ENCODE data around the gene ZNF687.

The ZNF687 gene

DNA sequence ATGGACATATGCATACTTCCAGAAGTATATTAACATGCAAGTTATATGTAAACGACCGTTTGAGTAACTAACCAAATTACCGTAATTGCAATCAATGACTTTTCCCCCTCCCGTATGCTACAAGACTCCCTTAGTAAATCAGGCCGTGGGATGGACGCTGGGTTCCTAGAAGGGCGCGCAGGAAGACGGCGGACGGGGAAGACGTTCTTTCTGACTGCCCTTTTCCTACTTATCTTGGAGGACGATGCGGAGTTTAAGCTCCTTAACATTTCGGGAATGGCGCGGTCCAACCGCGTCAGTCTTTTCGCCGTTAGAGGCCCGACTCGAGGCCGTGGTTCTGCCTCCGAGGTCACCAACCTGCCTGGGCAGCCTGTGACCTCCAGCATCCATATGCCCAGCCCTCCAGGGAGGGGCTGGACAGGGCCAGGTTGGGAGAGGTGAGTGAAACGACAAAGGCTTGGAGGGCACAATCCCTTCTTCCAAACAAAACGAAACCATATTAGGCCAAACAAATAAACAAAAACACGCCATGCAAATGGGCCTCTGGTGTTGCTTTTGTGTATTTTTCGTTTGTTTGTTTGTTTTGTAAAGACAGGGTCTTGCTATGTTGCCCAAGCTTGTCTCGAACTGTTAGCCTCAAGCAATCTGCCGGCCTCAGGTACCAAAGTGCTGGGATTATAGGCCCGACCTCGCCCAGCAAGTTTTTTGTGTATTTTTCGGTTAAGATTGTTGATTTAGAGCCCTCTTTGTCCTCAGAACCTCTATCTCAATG, 46.0 kb downstream of the ZNF687 start:
- ATAC-seq (ENCODE audit: insufficient read depth, low read depth) (peak; percentile 5; the same call in 1 of the 3 replicates), DNase-seq (no peak)
- H3K27ac ChIP-seq (ENCODE audit: low read length) = peak overlapping the region; percentile 89
- H3K27me3 ChIP-seq (ENCODE audit: insufficient read depth, low read length, poor library complexity) = no peaks in the 10 kb centered on the region
- TF ChIP-seq EZH2 (IDR thresholded peaks at IDR 0.05; ENCODE audit: borderline replicate concordance, low read depth, low read length, severe bottlenecking) = no peak
- TF ChIP-seq, protein P1, sequence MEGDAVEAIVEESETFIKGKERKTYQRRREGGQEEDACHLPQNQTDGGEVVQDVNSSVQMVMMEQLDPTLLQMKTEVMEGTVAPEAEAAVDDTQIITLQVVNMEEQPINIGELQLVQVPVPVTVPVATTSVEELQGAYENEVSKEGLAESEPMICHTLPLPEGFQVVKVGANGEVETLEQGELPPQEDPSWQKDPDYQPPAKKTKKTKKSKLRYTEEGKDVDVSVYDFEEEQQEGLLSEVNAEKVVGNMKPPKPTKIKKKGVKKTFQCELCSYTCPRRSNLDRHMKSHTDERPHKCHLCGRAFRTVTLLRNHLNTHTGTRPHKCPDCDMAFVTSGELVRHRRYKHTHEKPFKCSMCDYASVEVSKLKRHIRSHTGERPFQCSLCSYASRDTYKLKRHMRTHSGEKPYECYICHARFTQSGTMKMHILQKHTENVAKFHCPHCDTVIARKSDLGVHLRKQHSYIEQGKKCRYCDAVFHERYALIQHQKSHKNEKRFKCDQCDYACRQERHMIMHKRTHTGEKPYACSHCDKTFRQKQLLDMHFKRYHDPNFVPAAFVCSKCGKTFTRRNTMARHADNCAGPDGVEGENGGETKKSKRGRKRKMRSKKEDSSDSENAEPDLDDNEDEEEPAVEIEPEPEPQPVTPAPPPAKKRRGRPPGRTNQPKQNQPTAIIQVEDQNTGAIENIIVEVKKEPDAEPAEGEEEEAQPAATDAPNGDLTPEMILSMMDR (IDR thresholded peaks at IDR 0.05; ENCODE audit: borderline replicate concordance, extremely low read depth, low read length, poor library complexity, severe bottlenecking) = no peak
- H3K9ac ChIP-seq (ENCODE audit: low read depth, low read length) = peak overlapping the region; percentile 78
- H3K4me3 ChIP-seq (ENCODE audit: low read depth in 1 of 2, low read length in 2 of 2) = peak overlapping the region; percentile 55 to 66; a peak in 3 of 4 replicates
- H3K79me2 ChIP-seq (ENCODE audit: insufficient read depth, low read length) = peaks cover 31% of the 10 kb centered on the region
- peaks cover 27% of the 10 kb centered on the region for H3K4me1 ChIP-seq (ENCODE audit: insufficient read depth, low read length)
- H3K36me3 ChIP-seq (ENCODE audit: insufficient read depth, low read length) = peaks cover 22% of the 10 kb centered on the region
- H4K20me1 ChIP-seq (ENCODE audit: insufficient read depth, low read length) = peaks cover 6% of the 10 kb centered on the region; the same call in 1 of the 2 replicates
- H3K9me3 ChIP-seq (ENCODE audit: insufficient read depth, low read length, severe bottlenecking) = no peaks in the 10 kb centered on the region
- peak overlapping the region; percentile 86 for H2AFZ ChIP-seq (ENCODE audit: low read depth, low read length)
- H3K4me2 ChIP-seq (ENCODE audit: insufficient read depth, low read length) = peak overlapping the region; percentile 88

DNA sequence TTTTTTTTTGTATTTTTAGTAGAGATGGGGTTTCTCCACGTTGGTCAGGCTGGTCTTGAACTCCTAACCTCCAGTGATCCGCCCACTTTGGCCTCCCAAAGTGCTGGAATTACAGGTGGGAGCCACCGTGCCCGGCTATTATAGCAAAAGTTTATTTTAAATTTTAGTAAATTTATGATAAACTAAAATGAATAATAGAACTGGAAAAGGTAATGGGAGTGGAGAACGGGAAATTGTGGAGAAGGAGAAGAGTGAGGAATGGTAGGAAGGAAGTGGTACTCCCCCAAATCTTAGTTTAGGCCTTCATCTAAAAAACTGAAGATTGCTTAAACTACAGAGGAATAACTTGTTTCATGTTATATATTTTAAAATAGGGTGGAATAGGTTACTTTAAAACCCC, 52.7 kb downstream of the ZNF687 start:
- Histone ChIP-seq H3K9me3 (ENCODE audit: insufficient read depth, low read length, severe bottlenecking) (no peaks in the 10 kb centered on the region), H3K27me3 (ENCODE audit: insufficient read depth, low read length, poor library complexity) (no peaks in the 10 kb centered on the region), H3K4me1 (ENCODE audit: insufficient read depth, low read length) (no peaks in the 10 kb centered on the region), H3K27ac (ENCODE audit: low read length) (no peak overlapping the region), H4K20me1 (ENCODE audit: insufficient read depth, low read length) (no peaks in the 10 kb centered on the region), H3K4me2 (ENCODE audit: insufficient read depth, low read length) (no peak overlapping the region), H3K36me3 (ENCODE audit: insufficient read depth, low read length) (no peaks in the 10 kb centered on the region), H2AFZ (ENCODE audit: low read depth, low read length) (no peak overlapping the region), H3K9ac (ENCODE audit: low read depth, low read length) (no peak overlapping the region), H3K4me3 (ENCODE audit: low read depth in 1 of 2, low read length in 2 of 2) (no peak overlapping the region), H3K79me2 (ENCODE audit: insufficient read depth, low read length) (no peaks in the 10 kb centered on the region)
- no peak for TF ChIP-seq EZH2 (IDR thresholded peaks at IDR 0.05; ENCODE audit: borderline replicate concordance, low read depth, low read length, severe bottlenecking)
- TF ChIP-seq, protein P1 (IDR thresholded peaks at IDR 0.05; ENCODE audit: borderline replicate concordance, extremely low read depth, low read length, poor library complexity, severe bottlenecking) = no peak
- DNase-seq (no peak), ATAC-seq (ENCODE audit: insufficient read depth, low read depth) (no peak)

- H3K27me3 ChIP-seq (ENCODE audit: insufficient read depth, low read length, poor library complexity) = no peaks in the 10 kb centered on the region
- peaks cover 2% of the 10 kb centered on the region; the same call in 1 of the 2 replicates for H3K4me1 ChIP-seq (ENCODE audit: insufficient read depth, low read length)
- no peak overlapping the region for H3K9ac ChIP-seq (ENCODE audit: low read depth, low read length)
- no peak for ATAC-seq (ENCODE audit: insufficient read depth, low read depth)
- no peak for DNase-seq
- no peak overlapping the region for H3K4me3 ChIP-seq (ENCODE audit: low read depth in 1 of 2, low read length in 2 of 2)
- no peaks in the 10 kb centered on the region for H4K20me1 ChIP-seq (ENCODE audit: insufficient read depth, low read length)
- no peaks in the 10 kb centered on the region for H3K9me3 ChIP-seq (ENCODE audit: insufficient read depth, low read length, severe bottlenecking)
- H3K79me2 ChIP-seq (ENCODE audit: insufficient read depth, low read length) = no peaks in the 10 kb centered on the region
- no peak overlapping the region for H3K4me2 ChIP-seq (ENCODE audit: insufficient read depth, low read length)
- no peak overlapping the region for H2AFZ ChIP-seq (ENCODE audit: low read depth, low read length)
- H3K36me3 ChIP-seq (ENCODE audit: insufficient read depth, low read length) = peaks cover 4% of the 10 kb centered on the region; the same call in 1 of the 2 replicates
- TF ChIP-seq EZH2 (IDR thresholded peaks at IDR 0.05; ENCODE audit: borderline replicate concordance, low read depth, low read length, severe bottlenecking) = no peak
- TF ChIP-seq, protein P1 (IDR thresholded peaks at IDR 0.05; ENCODE audit: borderline replicate concordance, extremely low read depth, low read length, poor library complexity, severe bottlenecking) = no peak
- no peak overlapping the region for H3K27ac ChIP-seq (ENCODE audit: low read length)
Measured at GRCh38 chr1:151336556-151336955, 54.5 kb downstream of the ZNF687 start.
